Glutamatergic neuron (in vitro differentiated cells): ENCODE data around the gene CLMN. TPM values are rescaled to one million over a fixed set of nuclear protein-coding genes. Genes with fewer than 3 reads are reported as not detected.

ENCODE experiments used
- DNase-seq: peaks from one replicate; pipeline ENCODE4 v3.0.0; 2022
- H3K27ac Mint-ChIP-seq: one replicate; pipeline ENCODE4 v1.8.0; 2020; ENCODE audit warnings: mild to moderate bottlenecking, mixed read lengths, inconsistent platforms; ENCODE audit not compliant: unreplicated experiment
- H3K27me3 Mint-ChIP-seq: one replicate; pipeline ENCODE4 v1.8.0; 2020; ENCODE audit warnings: mild to moderate bottlenecking, moderate library complexity, mixed read lengths, inconsistent platforms; ENCODE audit not compliant: unreplicated experiment
- H3K36me3 Mint-ChIP-seq: one replicate; pipeline ENCODE4 v1.8.0; 2020; ENCODE audit warnings: mild to moderate bottlenecking, mixed read lengths, inconsistent platforms; ENCODE audit not compliant: unreplicated experiment
- H3K4me1 Mint-ChIP-seq: one replicate; pipeline ENCODE4 v1.8.0; 2020; ENCODE audit warnings: mild to moderate bottlenecking, low read depth, mixed read lengths, inconsistent platforms; ENCODE audit not compliant: unreplicated experiment
- H3K4me3 Mint-ChIP-seq: one replicate; pipeline ENCODE4 v1.8.0; 2020; ENCODE audit warnings: mild to moderate bottlenecking, mixed read lengths, inconsistent platforms; ENCODE audit not compliant: unreplicated experiment
- H3K9me3 Mint-ChIP-seq: one replicate; pipeline ENCODE4 v1.8.0; 2020; ENCODE audit warnings: mild to moderate bottlenecking, moderate library complexity, mixed read lengths, inconsistent platforms; ENCODE audit not compliant: unreplicated experiment
- CTCF ChIP-seq: fragments of 200-600 bp; sonication (generic); IDR thresholded peaks from one replicate; pipeline ENCODE4 v1.5.0; 2021; ENCODE audit not compliant: partially characterized antibody, unreplicated experiment
- total RNA-seq: library from RNA; stranded (reverse); fragmentation: NEBNext Ultra II Directional; extraction: Animal tissue kit (Norgen Biotek cat#: 25700); gene quantifications from one replicate; pipeline ENCODE4 v1.2.1, GENCODE V29; 2021; ENCODE audit not compliant: unreplicated experiment

The CLMN gene
- total RNA-seq, 1 donor from 2014 or later: 17.6 TPM

- Mint-ChIP-seq H3K4me1 (peaks cover 31% of the 10 kb centered on the region), H3K27ac (no peak overlapping the region), H3K4me3 (no peak overlapping the region), H3K36me3 (no peaks in the 10 kb centered on the region), H3K27me3 (no peaks in the 10 kb centered on the region), H3K9me3 (peaks cover 8% of the 10 kb centered on the region)
- DNase-seq: no peak
- TF ChIP-seq CTCF: no peak
These were observed 67.5 kb downstream of the CLMN start for GRCh38 chr14:95252219-95252618.

GRCh38 chr14:95250936-95251335 lies 68.8 kb downstream of the CLMN start:
- H3K4me1 Mint-ChIP-seq: peaks cover 22% of the 10 kb centered on the region

GRCh38 chr14:95250140-95250769 lies 69.5 kb downstream of the CLMN start:
- Mint-ChIP-seq H3K4me3 (no peak overlapping the region), H3K36me3 (no peaks in the 10 kb centered on the region), H3K9me3 (peaks cover 4% of the 10 kb centered on the region), H3K4me1 (peaks cover 15% of the 10 kb centered on the region), H3K27ac (peak overlapping the region; percentile 45), H3K27me3 (peaks cover 2% of the 10 kb centered on the region)
- no peak for DNase-seq
- TF ChIP-seq CTCF: no peak

More at GRCh38 chr14:95250936-95251335, 68.8 kb downstream of the CLMN start:
- Mint-ChIP-seq H3K27me3 (peaks cover 2% of the 10 kb centered on the region), H3K4me3 (no peak overlapping the region), H3K27ac (peak overlapping the region; percentile 45), H3K36me3 (no peaks in the 10 kb centered on the region), H3K9me3 (peaks cover 4% of the 10 kb centered on the region)
- no peak for TF ChIP-seq CTCF
- DNase-seq: no peak

- Mint-ChIP-seq H3K27me3 (peaks cover 2% of the 10 kb centered on the region), H3K9me3 (peaks cover 3% of the 10 kb centered on the region), H3K4me3 (no peak overlapping the region), H3K27ac (no peak overlapping the region), H3K4me1 (peaks cover 14% of the 10 kb centered on the region), H3K36me3 (no peaks in the 10 kb centered on the region)
- TF ChIP-seq CTCF: no peak
- no peak for DNase-seq
These were observed 71.3 kb downstream of the CLMN start for GRCh38 chr14:95248432-95248831.

GRCh38 chr14:95246870-95247269 lies 72.8 kb downstream of the CLMN start:
- H3K4me1 Mint-ChIP-seq: peaks cover 14% of the 10 kb centered on the region
- peaks cover 2% of the 10 kb centered on the region for H3K27me3 Mint-ChIP-seq
- TF ChIP-seq CTCF: no peak
- H3K27ac Mint-ChIP-seq: no peak overlapping the region
- H3K9me3 Mint-ChIP-seq: peaks cover 4% of the 10 kb centered on the region
- no peak for DNase-seq
- H3K36me3 Mint-ChIP-seq: no peaks in the 10 kb centered on the region
- H3K4me3 Mint-ChIP-seq: no peak overlapping the region
